HG03045 (cell line): ENCODE results near the gene INO80.
A peak's percentile ranks its signal among the peaks of the same experiment; 100 is the strongest.
"Not testable (repeated sequence)": the region's sequence is repeated elsewhere in the genome, so short reads cannot be mapped to it uniquely, and the experiment has no call there.

Source experiments
- ATAC-seq: cut with Tn5 transposase; IDR thresholded peaks from one replicate; pipeline ENCODE4 v1.9.1; 2021; ENCODE audit warnings: mild to moderate bottlenecking, moderate library complexity; ENCODE audit not compliant: unreplicated experiment

Gene INO80

DNA sequence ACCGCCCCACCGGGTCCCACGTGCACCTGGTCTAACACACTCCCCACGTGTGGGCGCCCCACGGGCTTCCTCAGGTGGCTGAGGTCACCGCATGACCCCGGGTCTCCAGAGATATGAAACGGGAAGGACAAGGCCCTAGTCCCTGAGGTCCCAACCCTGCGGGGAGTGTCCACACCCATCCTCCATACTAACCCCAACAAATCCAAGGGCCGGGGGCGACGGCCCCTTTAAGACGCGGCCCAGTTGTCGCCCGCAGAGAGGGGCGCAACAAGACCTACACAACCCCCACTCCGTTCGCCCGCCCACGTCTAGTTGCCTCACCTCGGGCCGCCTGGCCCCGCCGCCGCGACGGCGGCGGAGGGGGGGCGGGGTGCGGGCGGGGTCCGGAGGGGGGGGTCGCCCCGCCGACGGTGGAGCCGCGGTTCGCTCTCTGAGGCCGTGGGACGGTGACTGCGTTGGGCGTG, 396 bp downstream of the INO80 start:
- peak; percentile 45 for ATAC-seq

DNA sequence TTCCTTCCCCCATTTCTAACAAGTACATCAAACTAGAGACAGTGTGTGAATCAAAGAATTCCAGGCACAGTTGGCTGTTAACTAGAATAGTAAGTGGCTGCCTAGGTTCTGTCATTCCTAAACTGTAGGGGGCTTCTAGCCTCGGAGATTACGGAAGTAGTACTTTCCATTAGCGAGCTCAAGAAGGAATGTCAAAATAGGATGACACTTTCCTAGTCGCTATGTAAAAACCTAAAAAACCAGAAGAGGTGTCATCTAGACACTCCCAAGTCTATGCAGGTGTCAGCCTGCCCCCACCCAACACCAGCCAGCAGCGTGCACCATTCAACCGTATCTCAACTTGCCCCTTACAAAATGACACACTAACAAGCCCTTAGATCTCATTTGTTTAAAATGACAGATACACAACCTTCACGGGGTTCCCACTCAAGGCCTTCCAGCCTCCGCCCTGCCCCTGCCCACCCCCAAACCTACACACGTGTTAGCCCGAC, 874 bp downstream of the INO80 start:
- peak; percentile 13 for ATAC-seq

DNA sequence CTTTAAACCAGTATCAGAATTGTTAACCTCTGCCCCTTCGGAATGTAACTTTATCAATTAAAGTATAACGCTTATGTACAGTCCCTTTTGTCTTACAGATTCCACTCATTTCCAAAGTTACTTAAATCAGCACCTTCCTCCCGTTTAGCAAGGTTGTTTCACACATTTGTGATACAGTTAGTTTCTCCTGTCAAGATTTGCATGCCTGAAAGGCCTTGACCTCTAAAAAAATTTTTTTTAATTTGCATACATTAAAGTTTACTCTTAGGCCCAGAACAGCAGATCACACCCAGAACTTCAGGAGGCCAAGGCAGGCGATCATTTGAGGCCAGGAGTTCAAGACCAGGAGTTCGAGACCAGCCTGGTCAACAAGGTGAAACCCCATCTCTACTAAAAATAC, 9.1 kb downstream of the INO80 start:
- ATAC-seq = no peak

DNA sequence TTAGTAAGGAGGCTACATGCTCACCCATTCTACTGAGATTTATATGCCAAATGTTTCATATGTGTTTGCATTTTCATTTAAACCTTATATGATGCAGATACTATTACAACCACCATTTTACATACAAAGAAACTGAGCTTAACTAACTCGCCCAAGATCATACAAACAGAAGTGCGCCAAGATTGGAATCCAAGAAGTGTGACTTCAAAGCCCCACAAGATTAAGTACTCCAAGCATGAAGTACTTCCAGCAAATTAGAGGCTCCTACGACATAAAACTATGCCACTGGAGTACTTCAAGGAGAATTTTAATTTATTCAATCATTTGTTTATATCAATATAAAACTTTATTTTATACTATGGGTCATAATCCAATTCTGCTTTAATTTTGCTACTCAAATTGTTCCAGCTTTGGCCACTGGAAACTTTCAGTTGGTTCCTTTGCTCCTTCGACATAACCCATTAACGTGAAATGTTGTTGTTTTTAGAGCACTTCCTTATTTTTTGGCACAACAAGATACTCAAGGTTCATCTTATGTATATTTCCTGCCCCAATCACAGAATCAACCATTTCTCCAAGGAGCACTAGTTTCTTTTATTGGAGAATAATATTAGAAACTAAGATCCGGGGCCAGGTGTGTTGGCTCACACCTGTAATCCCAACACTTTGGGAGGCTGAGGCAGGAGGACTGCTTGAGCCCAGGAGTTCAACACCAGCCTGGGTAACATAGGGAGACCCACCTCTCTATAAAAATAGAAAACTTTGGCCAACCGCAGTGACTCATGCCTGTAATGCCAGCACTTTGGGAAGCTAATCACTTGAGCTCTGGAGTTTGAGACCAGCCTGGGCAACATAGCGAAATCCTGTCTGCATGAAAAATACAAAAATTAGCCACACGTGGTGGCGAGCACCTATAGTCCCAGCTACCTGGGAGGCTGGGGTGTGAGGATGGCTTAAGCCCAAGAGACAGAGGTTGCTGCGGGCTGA, 10.4 kb downstream of the INO80 start:
- no peak for ATAC-seq

DNA sequence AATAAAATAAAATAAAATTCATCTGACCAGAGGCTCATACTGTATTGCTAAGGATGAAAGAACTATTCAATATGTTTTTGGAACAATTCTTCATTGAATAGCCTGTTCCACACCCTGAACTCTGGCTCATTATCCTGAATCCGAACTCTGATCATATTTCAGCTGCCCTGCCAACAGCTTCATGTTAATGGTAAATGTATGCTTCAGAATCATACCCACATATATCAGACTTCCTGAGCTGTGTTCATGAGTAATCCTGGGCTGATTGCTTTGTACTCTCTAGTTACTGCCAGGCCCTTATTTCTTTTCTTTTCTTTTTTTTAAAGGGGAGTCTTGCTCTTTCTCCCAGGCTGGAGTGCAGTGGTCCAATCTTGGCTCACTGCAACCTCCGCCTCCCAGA, 11.8 kb downstream of the INO80 start:
- no peak for ATAC-seq

DNA sequence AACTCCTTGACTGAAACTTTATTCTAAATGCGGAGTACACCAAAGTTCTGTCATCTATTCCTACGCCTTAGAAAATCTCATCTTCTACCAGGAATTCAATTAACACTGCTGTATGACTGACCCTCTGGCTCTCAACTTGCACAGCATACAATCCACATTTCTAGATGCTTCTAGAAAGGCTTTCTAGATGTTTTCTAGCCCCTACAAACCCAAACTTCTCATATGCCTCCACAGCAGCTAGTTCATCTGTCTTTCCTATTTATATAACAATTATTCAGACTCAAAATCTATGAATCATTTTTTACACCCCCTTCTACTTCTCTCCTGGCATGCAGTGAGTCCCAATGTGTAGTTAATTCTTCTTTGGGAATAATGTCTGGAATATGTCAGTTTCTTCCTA, 13.2 kb downstream of the INO80 start:
- no peak for ATAC-seq

DNA sequence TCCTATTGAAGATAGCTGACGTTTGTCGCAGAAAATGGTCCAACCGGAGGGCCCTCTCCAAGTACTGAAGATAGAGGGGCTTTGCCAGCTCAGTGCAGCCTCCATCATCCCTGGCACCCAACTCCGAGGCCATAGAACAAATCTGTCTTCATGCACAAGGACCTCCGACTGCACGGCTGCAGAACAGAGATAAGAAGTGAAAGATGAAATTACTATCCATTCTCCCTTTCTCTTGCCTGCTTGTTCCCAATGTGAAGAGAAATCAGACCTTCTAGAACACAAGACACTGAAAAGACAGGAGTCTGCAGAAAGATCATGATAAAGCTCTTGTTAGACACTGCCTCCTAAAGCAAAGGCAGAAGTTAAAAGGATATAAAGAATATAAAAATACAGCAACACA, 19.9 kb downstream of the INO80 start:
- no peak for ATAC-seq

DNA sequence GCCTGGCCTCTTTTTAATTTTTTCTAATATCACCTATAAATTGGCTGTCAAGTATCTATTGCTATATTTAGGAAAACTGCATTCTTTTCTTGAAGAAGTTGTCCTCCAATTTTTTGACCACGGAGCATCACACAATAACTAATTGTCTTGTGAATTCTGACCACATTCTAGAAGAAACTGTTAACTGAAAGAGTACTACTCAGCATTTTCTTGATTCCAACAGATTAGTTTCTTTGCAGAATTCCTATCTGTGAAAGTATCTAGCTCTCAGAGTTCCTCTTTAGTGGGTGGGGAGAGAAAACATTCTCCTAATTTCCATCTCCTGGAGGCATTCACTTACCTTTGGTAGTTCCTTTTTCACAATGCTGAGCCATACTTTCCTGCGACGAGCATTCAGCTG, 31.1 kb downstream of the INO80 start:
- no peak for ATAC-seq

DNA sequence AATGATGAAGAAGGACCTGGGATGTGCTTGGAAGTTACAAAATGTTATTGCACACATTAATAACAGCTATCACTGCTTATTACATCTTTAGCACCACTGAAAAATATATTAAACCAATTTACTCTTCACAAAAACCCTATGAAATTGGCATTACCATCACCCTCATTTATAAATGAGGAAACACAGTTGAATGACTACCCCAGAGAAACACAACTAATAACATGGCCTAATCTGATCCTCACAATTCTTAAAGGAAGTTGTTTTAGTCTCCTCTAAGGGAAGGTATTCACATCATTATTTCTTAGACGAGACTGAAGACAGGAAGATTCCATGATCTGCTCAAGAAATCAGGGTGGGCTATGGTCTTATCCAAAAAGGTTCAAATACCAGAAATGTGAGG, 35.9 kb downstream of the INO80 start:
- no peak for ATAC-seq

DNA sequence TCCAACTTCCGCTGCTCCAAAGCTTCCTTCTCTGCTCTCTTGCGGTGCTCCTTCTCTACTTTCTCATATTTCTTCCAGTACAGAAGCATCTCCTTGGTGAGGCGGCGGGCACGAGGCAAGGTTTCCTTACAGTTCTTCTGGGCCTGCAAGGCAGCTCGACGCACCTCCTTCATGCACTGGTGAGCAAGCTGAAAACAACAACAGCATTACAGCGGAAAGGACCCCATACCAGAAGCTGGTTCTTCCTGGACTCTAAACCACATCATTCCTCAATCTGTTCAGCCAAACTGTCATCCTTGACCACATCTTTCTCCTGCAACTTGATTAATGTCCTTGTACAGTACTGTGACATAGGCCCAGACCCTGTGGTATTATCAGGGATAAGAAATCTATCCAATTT, 36.4 kb downstream of the INO80 start:
- no peak for ATAC-seq

DNA sequence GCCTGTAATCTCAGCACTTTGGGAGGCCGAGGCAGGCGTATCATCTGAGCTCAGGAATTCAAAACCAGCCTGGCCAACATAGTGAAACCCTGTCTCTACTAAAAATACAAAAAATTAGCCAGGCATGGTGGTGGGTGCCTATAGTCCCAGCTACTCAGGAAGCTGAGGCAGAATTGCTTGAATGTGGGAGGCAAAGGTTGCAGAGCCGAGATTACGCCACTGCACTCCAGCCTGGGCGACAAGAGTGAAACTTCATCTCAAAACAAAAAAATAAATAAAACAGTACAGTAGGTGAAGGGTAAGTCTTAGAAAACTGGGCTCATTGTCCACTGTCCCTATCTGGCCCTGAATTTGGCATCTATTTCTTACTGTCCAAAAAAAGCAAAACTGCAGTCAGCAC, 37.2 kb downstream of the INO80 start:
- ATAC-seq = not testable (repeated sequence)

DNA sequence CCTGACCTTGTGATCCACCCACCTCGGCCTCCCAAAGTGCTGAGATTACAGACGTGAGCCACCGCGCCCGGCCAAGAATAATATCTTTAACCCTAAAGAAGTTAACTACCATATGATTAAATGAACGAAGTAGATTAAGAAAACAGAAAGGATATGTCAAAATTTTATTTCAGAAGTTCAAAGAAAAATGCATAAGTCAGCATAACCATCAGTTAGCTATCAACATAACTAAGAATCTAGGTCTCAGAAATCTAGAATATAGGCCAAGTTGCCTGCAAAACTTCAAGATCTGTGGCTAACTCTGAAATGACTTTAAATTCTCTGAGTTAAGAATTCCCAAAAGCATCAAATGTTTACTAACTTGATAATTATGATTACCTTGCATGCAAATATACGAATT, 38.0 kb downstream of the INO80 start:
- ATAC-seq = no peak

DNA sequence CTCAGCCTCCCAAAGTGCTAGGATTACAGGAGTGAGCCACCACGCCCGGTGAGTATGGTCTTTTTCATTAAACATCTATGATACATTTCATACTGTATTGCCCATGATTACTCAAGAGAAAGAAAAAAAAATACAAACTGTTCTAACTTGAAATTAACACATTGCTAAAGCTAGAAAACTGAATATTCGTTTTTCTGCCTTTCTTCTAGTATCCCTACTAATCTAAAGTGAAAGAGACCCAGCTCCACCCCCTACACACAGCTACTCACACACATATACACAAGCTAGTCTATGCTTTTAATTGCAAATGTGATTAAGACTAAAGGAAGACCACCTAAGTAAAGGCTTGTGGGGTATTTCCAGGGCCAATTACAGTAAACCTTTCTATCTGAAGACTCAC, 43.1 kb downstream of the INO80 start:
- ATAC-seq = no peak

DNA sequence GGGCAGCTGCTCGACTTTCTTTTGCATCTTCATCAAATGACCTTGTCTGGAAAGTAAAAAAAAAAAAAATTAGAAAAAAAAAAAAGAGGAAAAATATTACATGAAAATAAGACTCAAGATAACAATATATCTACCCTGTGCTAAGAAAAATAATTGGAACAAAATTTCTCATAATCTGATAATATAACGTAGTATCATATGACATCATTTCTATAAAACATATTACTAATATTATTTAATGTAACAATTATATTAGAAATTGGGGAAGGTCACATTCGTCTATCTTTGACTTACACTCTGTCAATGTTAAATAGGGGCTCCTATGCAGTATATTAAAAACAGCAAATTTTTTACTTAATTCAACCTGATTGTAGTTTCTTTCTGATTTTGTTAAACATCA, 44.1 kb downstream of the INO80 start:
- no peak for ATAC-seq

DNA sequence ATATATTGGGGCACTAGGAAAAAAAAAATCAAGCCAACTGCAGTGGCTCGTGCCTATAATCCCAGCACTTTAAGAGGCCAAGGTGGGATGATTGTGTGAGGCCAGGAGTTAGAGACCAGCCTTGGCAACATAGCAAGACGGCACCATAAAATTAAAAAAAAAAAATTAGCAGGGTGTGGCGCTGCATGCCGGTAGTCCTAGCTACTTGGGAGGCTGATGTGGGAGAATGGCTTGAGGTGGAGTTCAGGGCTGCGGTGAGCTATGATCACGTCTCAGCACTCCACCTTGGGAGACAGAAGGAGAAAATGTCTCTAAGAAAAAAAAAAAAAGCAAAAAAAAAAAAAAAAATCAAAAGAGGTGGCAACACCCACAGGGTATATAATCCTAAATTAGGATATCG, 49.6 kb downstream of the INO80 start:
- ATAC-seq = no peak

DNA sequence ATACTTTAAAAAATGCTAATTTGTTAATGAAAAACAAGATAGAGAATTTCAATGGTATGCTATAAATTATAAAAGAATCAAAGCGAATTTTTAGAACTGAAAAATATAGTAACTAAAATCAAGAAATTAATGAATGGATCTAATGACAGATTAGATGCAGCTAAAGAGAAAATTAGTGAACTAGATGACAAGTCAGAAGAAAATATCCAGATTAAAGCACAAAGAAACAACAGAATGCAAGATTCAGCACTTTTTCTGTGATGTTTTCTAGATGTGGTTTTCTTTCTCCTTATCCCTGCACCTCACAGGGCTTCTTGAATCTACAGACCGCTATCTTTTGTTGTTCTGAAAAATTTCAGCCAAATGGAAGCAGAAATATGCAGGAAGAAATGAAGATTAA, 54.4 kb downstream of the INO80 start:
- no peak for ATAC-seq

DNA sequence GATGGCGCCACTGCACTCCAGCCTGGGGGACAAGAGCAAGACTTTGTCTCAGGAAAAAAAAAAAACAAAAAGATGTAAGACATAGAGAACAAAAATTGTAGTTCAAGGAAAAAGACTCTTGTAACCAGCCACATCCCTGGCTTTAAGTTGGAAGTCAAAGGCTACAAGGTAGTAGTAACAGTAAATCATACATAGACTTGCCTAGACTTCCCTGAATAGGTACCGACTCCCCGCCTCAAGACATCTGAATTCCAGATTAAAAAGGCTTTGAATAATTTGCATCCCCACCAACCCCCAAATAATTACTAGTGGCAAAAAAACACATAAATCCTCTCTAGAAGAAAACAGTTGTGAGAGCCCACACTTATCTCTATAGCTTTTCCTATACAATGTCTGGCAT, 55.6 kb downstream of the INO80 start:
- no peak for ATAC-seq

DNA sequence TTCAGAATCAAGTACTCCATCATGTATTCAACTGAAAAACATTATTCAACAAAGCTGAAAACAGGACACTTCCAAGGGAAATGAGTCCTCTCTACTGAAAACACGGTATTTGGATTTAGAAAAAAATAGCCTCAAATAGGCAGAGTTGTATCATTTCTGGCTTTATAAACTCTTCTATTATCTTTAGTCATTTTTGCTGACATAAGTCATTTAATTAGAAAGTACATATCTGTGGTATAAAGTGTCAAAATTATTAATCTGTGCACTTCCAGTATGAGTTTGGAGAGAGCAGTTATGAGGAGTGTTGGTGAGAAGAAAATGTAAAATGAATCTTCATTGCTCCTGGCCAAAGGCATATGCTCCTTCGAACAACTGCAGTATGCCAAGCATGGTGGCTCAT, 59.3 kb downstream of the INO80 start:
- ATAC-seq = no peak

DNA sequence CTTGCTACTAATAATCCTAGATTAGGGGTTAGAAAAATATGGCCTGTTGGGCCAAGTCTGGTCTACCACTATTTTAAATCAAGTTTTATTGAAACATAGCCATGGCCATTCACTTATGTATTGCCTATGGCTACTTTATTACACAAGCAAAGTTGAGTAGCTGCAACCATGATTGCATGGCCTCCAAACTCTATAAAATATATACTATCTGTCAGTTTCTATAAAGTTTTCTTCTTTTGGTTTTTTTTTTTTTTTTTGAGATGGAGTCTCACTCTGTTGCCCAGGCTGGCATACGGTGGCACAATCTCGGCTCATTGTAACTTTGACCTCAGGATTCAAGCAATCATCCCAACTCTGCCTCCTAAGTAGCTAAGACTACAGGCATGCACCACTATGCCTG, 60.4 kb downstream of the INO80 start:
- ATAC-seq = no peak

DNA sequence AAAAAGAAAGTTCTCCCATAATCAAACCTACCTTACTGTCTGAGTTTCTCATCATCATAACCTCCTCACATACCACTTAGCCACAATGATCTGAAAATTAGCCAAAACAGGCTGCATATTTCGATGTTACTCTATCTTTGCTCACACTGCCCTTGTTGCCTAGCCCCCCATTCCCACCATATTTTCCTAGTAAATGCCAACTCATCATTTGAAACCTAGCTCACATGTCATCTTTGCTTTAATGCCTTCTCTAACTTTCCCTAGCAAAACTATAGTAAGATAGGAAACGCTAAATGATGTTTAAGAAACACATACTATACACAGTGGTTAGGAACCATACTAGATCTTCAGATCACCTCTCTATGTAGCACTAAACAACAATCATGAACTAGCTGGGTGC, 64.9 kb downstream of the INO80 start:
- no peak for ATAC-seq

DNA sequence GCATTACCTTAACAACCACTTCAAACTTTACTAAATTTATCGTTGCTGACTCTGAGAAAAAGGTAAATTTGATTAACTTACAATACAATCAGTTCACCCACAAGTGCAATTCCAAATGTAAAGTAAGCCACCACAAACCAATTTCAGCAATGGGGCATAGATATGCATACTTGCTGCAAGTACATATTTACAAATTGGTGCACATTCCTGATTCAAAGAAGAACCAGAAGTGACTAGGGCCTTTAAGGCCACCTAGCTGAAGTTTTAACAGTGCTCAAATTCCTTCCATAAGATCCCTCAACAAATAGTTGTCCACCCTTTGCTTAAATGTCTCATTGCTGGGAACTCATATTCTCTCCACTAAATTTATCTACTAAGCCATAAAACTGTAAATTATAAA, 67.2 kb downstream of the INO80 start:
- ATAC-seq = no peak

DNA sequence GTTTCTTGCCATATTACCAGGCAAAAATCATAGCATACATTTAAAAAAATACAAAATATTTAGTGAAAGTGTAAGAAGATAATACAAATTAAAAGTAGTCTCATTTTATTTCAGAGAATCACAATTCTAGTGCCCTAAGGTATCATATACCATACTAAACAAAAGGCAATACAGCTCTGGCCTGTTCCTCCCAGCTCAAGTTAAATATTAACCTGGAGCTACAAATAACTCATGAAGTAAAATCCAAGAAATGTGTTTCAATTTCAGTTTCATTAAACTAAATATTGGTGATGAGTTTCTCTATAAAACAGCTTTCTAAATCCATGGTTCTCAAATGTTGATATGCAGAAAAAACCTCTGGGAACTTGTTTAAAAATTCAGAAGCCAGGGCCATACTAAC, 67.7 kb downstream of the INO80 start:
- no peak for ATAC-seq

DNA sequence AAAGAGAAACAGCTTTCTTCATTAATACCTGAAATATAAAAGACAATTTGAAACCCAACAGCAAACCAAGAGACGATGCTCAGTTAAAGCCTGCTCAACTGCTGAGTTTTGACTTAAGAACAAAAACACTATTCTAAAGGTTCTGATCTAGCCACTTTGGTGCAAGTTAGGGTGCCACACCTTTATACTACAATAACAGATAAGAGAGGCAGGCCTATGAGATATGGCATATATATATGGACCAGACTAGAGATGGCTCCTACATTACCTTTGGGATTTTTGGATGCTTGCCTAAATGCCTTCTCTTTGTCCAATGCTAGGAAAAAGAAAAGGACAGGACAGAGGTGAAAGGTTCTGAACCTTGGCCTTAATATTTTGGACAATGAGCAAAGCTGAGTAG, 68.6 kb downstream of the INO80 start:
- no peak for ATAC-seq
